ENCODE results near the gene TMEM145.
"Not testable (repeated sequence)": the region's sequence is repeated elsewhere in the genome, so short reads cannot be mapped to it uniquely, and the experiment has no call there.

The TMEM145 gene

DNA sequence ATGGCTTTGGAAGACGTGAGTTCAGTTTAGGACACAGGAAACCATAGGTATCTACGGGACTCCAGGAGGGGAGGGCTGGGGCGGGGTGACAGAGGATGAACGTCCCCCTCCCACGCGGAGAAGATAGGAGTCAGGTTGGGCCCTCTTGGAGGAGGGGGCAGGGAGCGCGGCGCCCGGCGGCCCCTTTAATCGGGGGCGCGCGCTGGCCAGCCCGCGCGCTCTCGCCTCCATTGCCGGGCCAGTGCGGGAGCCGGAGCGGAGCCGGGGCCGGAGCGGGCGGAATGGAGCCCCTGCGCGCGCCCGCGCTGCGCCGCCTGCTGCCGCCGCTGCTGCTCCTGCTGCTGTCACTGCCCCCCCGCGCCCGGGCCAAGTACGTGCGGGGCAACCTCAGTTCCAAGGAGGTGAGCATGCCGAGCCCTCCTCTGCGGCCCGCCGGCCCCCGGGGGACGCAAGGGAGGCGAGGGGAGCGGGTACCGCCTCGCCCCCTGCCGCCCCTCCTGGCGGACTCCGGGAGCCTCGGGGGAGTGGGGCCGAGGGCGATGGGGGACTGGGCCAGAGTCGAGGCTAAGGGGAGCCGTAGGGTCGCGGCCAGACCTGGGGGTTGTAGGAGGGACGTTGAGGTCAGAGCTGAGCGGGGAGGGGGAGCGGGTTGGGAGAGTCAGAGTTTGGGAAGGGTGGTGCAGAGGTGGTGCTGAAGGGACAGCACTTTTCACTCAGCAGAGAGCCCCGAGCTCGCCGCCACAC, at the start of gene TMEM145:
Gene TMEM145 (plus strand): TSS at position 214 of the 744 bp plus-strand sequence. CDS start 68 bp downstream, at position 282.
- peak; percentile 84 for DNase-seq

DNA sequence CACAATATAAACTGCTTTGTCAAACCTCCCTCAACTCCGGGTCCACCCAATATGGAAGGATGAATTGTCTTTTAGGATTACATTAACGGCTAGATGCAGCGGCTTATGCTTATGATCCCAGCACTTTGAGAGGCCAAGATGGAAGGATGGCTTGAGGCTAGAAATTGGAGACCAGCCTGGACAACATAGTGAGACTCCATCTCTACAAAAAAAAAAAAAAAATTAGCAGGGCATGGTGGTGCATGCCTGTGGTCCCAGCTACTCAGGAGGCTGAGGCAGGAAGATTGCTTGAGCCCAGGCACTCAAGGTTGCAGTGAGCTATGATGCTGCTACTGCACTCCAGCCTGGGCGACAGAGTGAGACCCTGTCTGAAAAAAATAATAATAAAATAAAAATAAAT, 47.0 kb upstream of the TMEM145 start:
- DNase-seq: not testable (repeated sequence)

GRCh38 chr19:42266928-42267603, 46.0 kb upstream of the TMEM145 start:
- not testable (repeated sequence) for DNase-seq

DNA sequence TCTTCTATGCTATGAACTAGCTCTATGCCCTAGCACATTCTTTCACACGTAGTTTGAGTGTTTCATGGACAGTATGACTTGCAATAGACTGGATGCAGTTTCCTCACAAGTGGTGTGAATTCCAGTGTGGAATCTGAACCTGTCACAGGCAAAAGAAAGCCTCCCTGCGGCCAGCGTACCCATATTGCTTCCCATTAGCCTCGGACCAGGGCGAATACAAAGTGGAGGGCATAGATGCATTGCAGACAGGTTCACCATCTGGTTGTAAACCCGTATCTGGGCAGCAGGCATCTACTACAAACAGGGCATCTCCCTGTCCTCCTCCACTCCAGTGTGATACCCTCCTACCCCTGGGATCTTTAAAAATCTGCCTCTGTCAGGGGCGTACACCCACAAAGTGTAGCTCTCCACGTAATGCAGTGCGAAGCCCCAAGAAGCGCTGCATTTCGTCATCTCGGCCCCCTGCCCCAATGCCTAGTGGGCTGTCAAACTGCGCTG, 45.4 kb upstream of the TMEM145 start:
- DNase-seq: peak; percentile 63

DNA sequence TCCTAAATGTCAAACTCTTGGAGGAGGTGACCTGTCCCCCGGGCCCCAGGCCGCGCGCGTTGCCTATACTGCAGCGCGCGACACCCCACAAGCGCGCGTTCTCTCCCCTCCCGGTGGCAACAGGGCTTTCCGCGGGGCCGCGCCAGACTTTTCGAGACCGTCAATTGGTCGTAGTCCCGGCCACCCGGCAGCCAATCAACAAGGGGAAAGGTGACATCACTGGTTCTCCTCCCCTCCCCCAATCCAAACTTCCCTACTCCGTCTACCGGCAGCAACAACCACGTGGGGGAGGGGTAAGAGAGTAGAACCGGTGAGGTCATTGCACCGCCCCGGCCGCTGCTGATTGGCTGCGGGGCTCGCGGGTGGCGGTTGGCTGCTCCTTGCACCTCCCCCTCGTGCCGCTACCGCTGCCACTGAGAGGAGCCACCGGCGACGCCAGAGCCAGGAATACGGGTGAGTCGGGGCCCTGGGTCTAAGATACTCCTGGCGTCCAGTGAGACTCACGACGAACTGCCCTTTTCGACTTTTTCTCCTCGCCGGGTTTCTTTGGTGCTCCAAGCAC, 44.9 kb upstream of the TMEM145 start:
- DNase-seq: peak; percentile 100

DNA sequence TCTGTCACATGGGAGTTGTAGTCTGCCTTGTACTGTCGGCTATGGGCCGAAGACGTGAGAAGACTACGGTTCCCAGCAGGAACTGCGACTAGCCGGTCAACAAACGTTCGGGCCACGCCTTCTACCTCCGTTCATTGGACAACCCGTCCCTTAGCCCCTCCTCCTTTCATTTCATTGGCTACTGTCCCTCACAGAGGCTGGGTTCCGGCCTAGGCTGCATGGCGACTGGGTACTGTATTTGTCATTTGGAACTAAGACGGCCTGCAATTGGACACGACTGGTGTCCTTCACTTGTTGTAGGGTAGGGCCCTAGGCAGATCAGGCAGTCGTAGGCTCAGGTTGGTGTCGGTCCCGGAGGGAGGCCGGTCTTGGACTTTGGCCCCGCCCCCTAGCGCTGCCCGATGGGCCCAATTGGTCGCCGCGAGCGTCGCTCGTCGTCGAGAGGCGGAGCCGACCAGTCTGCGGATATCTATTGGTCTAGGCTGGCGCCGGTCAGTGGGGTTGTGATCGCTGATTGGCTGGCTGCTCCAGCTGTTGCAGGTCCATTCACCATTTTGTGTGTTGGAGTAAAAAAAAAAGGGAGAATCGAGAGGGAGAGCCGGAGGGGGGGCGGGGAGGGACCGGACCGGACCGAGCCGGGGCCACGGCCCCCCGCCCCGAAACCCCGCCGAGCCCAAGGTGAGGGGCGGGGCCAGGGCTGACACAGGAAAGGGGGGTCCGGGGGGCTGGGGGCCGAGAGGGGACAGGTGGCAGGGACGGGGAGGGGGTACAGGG, 44.2 kb upstream of the TMEM145 start, which contains the start of gene CIC:
Gene CIC (plus strand): TSS at position 549 of the 774 bp plus-strand sequence. CDS start 2,532 bp downstream, outside the sequence.
- DNase-seq: peak; percentile 100

DNA sequence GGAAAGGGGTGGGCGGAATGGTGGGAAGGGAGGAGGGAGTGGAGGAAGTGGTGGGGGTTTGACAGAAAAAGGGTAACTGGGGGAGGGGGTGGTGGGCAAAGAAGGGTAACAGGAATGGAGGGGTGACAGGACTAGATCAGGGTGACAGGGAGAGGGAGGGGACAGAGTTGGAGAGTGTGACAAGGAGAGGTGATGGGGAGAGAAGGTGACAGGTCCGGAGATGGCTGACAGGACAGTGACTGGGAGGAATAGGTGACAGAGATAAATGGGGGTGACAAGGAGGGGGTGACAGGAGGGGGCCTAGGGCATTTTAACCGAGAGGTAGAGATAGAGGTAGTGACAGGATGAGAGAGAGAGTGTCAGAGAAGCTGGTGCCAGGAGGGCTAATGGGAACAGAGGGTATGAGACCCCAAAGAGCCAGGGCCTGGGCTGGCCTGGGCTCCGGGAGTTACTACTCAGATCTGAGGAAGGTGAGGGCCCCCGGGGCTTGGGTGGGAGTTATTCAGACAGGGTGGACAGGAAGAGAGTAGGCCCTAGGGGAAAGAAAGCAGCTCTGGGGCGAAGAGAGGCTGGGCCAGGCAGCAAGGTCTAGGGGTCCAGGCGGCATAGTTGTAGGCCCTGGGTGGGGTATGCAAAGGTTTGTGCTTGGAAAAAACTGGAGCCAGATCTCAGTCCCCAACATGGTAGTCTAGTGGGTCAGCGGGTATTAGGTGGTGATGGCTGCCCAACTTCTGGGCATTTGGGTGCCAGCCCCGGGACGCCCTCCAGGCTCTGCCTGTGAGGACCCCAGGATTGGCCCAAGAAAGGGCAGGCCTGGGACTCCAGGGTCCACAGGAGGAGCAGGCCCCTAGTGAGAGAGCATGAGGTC, 43.4 kb upstream of the TMEM145 start:
- DNase-seq: no peak

DNA sequence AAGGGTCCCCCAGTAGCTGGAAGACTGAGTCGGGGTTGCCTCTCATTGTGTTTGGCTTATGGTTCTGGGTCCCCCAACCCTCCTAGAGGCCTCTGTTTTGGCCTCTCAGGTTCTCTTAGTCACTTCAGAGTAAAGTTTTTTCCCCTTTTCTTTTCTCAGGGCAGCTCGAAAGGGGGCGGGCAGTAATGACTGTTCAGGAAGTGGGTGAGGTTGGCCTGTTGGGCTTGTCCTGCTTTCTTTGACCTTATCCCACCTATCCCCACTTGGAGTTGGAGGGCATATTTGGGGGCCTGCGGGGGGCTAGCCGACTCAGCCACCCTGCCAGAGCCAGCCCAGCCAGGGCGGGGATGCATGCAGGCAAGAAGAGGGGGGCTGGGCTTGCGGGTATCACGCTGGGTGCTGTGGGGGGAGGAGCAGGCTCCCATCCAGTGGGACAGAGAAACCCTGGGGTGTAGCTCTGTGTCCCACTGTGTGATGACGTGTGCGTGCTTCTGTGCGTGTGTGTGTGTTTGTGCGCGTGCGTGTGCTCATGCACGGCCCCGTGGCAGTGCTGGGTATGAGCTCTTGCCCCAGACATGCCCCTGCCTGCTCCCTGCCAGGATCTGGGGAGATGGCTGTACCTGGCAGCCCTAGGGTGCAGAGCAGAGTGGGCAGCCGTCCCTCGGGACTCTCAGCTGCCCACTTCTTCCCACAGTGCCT, 42.6 kb upstream of the TMEM145 start:
- no peak for DNase-seq

DNA sequence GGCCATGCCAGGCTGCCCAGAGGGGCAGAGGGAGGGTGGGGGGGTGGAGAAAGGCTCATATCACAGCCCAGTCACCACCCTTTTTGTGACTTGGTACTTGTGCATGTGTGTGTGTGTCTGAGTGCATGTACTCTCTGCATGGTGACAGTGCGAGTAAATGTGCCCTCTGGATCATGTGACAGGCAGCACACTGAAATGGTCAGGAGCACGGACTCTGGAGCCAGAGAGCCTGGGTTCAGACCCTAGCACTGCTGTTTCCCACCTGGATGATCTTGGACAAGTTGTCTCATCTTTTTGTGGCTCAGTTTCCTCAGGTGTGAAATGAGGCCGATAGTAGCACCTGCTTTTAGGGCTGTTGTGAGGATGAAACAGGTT, 42.1 kb upstream of the TMEM145 start:
- no peak for DNase-seq

GRCh38 chr19:42271861-42272534, 41.1 kb upstream of the TMEM145 start:
- no peak for DNase-seq

- no peak for DNase-seq
Observed at GRCh38 chr19:42272535-42272897, 40.6 kb upstream of the TMEM145 start.

DNA sequence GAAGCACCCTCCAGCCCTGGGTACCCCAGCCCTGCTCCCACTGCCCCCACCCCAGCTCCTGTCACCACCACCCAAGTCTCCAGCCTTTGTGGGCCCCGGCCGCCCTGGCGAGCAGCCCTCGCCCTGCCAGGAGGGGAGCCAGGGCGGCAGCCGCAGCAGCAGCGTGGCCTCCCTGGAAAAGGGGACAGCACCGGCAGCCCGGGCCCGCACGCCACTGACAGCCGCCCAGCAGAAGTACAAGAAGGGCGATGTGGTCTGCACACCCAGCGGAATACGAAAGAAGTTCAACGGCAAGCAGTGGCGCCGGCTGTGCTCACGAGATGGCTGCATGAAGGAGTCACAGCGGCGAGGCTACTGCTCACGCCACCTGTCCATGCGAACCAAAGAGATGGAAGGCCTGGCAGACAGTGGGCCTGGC, 40.1 kb upstream of the TMEM145 start:
- DNase-seq: no peak

DNA sequence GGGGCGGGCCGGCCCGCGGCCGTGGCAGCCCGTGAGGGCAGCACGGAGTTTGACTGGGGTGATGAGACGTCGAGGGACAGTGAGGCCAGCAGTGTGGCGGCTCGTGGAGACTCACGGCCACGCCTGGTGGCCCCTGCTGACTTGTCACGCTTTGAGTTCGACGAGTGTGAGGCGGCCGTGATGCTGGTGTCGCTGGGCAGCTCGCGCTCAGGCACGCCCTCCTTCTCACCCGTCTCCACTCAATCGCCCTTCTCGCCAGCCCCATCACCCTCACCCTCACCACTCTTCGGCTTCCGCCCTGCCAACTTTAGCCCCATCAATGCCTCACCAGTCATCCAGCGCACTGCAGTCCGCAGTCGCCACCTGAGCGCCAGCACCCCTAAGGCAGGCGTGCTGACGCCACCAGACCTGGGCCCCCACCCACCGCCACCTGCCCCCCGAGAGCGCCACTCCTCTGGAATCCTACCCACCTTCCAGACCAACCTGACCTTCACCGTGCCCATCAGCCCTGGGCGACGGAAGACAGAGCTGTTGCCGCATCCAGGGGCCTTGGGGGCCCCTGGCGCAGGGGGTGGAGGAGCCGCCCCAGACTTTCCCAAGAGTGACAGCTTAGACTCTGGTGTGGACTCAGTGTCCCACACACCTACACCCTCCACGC, 39.6 kb upstream of the TMEM145 start:
- DNase-seq: no peak

- no peak for DNase-seq
Observed at GRCh38 chr19:42274065-42274682, 38.9 kb upstream of the TMEM145 start.

DNA sequence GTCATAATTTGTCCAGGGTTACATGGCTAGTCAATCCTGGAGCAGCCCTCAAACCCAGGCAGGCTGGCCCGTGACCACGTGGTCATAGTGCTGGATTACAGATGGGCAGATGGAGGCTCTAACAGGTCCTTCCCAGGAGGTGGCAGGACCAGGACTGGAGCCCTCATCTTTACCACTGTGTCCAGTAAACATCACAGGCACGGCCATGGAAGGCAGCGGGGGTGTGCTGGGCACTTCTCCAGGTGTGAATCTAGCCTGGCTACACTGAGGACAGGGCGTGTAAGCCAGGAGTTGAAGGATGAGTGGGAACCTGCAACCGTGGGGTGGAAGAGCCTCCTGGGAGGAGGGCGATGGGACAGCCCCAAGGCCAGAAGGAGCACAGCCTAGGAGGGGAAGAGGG, 38.0 kb upstream of the TMEM145 start:
- peak; percentile 54 for DNase-seq

DNA sequence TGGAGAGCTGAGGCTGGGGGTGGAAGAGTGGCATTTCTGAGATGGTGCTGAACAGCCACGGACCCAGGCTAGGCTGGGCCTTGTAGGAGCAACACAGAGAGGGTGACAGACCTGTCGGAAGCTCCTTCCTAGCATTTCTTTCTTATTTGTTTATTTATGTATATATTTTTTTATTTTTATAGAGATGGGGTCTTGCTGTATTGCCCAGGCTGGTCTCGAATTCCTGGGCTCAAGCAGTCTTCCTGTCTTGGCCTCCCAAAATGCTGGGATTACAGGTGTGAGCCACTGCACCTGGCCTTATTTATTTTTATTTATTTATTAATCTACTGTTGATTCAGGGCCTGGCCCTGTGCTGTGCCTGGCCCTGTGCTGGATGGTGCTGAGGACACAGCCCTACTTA, 37.6 kb upstream of the TMEM145 start:
- DNase-seq: no peak

- no peak for DNase-seq
Observed at GRCh38 chr19:42276284-42276683, 36.8 kb upstream of the TMEM145 start.

DNA sequence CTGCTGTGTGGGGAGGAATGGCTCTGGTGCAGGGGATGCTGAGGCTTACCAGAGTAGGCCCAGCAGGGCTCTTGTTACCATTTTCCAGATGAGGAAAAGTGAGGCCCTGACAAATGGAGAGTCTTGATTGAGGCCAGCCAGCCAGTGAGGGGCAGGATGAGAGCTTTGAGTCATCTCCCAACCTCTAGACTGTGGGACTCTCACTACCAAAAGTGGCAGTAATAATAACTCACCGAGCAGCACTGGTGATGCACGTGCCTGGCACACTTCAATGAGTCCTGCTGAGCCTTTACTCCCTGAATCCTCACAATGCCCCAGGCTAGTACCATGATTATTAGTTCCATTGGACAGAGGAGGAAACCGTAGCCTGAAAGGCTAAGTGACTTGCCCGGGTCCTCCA, 36.3 kb upstream of the TMEM145 start:
- no peak for DNase-seq

DNA sequence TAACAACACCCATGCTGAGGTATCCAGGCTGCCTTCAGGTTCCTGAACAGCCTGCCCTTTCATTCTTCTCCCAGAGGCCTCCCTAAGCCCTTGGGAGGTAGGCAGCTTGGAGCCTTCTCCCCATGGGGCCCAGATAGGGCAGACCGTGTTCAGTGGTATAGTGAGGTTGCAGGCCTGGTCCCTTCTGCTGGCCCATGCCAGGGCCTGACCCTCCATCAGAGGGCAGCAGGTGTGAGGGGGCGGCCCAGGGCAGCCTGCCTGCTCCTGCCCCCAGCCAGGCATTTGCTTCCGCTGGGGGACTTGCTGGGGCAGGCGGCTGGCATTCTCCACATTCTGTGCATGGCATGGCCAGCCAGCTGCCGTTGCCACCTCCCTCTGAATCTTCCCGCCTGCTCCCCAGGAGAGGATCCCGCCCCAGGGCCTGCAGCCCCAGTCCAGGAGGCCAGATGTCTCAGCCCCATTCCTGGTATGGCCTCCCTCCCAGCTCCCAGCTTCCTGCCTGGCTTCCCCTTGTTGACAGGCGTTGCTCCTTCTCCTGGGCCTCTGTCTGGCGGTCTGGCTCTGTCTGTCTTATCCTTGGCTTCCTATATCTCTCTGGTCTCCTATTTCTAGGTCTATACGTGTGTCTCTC, 35.2 kb upstream of the TMEM145 start:
- no peak for DNase-seq

Measured in NCI-H82 (cell line).